Glomerular visceral epithelial cell (primary cell): ENCODE results near the gene FOLR2.
"Not testable (repeated sequence)": the region's sequence is repeated elsewhere in the genome, so short reads cannot be mapped to it uniquely, and the experiment has no call there.

Source experiments
- DNase-seq: peaks from one replicate; pipeline ENCODE4 v3.0.0-alpha.2; 2016; ENCODE audit errors: extremely low spot score

FOLR2 gene

DNA sequence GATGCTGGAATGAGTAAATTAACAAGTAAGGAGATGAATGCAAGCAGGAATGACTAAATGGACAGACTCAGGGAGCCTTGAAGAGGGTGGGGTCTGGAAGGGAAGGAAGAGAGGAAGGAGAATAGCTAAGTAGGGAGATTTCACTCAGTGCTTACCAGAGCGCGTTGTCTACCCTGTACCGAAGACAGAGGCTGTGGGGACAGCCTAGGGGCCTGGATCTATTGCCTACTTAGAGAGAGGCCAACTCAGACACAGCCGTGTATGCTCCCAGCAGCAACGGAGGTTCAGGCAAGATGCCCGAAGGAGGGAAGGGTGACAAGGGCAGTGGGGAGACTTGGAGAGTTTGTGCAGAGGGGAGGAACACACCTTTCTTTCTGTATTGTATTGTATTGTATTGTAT is at the start of gene FOLR2:
Gene FOLR2, plus strand, starts transcription at position 157 of the 400 bp plus-strand sequence. CDS start 1,791 bp downstream, outside the sequence.
- DNase-seq: no peak

GRCh38 chr11:72169046-72169555 is 47.5 kb upstream of the FOLR2 start:
- DNase-seq: not testable (repeated sequence)

DNA sequence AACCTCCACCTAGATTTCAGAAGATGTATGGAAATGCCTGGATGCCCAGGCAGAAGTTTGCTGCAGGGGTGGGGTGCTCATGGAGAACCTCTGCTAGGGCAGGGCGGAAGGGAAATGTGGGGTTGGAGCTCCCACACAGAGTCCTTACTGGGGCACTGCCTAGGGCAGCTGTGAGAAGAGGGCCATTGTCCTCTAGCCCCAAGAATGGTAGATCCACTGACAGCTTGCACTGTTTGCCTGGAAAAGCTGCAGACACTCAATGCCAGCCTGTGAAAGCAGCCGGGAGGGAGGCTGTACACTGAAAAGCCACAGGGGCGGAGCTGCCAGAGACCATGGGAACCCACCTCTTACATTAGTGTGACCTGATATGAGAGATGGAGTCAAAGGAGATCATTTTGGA is 46.8 kb upstream of the FOLR2 start:
- DNase-seq: not testable (repeated sequence)

DNA sequence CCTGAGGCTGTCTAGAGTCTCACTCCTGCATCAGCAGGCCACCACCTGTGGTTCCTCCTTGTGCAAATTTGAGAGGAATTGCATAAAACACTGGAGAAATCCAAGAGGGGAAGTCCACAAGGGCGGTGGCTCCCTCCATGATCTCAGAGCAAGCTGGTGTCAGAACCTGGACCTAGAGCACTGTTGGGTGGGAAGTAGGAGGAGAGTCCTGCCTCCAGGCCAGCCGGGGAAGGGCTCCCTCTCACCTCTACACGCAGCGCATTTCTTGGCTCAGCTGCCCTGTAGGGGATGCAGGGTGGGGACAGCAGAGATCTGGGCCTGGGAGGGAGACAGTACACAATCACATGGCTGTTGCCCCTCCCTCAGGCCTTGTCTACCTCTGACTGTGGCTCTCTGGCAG is 44.6 kb upstream of the FOLR2 start:
- DNase-seq: not testable (repeated sequence)

- DNase-seq: no peak
These were observed 43.3 kb upstream of the FOLR2 start for GRCh38 chr11:72173291-72173690.

- no peak for DNase-seq
These were observed 42.1 kb upstream of the FOLR2 start for GRCh38 chr11:72174302-72175070.

DNA sequence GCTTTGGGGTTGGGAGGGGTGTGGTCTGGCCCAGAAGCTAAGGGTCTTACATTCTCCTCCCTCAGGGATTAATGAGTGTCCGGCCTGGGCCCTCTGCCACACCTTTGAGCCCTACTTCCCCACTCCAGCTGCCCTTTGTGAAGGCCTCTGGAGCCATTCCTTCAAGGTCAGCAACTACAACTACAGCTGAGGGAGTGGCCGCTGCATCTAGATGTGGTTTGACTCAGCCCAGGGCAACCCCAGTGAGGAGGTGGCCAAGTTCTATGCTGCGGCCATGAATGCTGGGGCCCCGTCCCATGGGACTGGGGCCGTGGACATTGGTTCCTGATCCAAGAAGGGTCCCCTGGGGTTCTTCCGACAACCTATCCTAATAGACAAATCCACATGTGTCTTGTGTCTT is 38.9 kb upstream of the FOLR2 start:
- DNase-seq: no peak

DNA sequence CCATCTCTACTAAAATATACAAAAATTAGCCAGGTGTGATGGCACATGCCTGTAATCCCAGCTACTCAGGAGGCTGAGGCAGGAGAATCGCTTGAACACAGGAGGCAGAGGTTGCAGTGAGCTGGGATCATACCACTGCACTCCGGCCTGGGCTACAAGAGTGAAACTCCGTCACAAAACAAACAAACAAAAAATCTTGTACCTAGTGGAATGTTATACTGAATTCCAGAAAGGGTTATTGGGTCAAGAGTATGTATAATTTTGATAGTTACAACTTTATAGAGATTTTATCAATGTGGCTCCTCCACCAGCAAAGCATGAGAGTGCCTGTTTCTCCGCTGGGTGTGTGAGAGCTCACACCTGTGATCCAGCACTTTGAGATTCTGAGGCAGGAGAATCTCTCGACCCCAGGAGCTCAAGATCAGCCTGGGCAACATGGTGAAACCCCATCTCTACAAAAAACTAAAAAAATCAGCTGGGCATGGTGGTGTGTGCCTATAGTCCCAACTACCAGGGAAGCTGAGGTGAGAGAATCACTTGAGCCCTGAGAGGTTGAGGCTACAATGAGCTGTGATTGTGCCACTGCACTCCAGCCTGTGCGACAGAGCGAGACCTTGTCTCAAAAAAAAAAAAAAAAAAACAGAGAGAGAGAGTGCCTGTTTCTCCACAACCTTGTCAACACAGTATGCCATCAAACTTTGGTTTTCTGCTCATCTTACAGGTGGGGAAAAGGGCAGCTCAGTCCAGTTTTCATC is 37.4 kb upstream of the FOLR2 start:
- no peak for DNase-seq

DNA sequence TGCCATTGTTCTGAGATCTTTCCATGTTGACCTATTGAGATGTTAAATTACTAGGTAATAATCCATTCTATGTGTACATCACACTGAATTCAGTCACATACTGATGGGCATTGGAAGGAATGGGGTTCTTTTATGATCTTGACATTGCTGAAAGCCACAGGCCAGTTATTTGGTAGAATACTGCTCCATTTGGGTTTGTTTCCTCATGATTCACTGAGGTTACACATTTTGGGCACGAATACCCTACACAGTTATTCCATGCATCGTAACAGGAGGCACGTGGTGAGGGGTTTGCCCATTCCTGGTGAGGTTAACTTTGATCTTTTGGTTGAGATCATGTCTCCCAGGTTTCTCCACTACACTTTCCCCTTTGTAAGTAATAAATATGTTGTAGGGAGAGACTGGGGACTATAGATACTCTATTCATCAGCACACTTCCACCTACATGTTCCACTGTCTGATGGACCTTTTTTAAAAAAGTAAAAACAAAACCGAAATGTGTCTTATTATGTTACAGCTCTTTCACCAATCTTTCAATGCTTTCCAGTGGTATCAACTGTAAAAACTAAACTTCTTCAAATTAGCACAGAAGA is 36.7 kb upstream of the FOLR2 start:
- peak; percentile 21 for DNase-seq

DNA sequence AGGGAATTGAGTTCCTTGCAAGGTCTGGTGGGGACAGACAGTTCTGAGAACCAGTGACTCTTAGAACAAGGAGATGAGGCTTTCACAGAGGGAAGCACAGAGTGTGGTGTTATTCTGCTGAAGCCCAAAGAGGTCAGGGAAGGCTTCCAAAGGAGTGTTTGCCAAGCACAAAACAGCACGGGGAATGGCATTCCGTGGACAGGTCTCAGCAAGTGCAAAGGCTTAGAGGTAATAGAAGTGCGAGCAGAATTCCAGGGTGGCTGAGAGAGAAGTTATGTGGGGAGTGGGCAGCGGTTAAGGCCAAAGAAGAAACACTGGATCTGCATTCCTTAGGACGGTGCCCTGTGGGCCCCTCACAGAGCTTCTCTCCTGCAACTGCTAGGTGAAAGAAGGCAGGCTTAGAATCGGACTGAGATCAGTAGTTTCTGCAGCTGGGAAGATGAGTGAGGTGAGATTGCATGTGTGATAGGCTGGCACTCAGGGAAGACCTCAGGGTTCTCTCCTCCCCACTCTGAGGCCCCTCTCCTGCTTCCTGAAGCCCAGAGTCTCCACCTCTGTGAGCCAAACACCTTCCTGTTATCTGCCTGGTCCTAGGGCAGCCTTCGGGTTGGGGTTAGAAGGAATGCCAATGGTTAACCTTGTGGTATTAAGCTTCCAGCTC is 35.6 kb upstream of the FOLR2 start:
- peak; percentile 18 for DNase-seq

DNA sequence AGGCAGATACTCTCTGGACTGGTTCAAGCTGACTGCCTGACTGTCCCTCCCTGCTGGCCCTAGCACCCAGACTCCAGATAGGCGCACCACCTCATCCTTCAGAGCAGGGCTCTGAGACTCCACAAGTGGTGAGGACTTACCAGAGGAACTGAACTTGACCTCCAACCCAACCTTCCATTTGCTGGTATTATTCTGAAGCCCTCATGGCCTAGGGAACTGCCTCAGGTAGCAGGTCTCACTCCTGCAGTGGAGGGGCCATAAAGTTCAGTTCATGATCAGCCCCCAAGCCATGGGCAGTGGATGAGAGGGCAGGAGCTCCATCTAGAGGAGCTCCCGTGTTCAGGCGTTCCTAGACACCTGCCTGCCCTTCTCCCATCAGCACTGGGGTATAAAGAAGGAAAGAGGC is 35.0 kb upstream of the FOLR2 start:
- peak; percentile 60 for DNase-seq

- DNase-seq: no peak
These were observed 28.3 kb upstream of the FOLR2 start for GRCh38 chr11:72188267-72188666.

- DNase-seq: peak; percentile 21
These were observed 26.9 kb upstream of the FOLR2 start for GRCh38 chr11:72189455-72190250.

- DNase-seq: no peak
These were observed 25.9 kb upstream of the FOLR2 start for GRCh38 chr11:72190631-72191071.

DNA sequence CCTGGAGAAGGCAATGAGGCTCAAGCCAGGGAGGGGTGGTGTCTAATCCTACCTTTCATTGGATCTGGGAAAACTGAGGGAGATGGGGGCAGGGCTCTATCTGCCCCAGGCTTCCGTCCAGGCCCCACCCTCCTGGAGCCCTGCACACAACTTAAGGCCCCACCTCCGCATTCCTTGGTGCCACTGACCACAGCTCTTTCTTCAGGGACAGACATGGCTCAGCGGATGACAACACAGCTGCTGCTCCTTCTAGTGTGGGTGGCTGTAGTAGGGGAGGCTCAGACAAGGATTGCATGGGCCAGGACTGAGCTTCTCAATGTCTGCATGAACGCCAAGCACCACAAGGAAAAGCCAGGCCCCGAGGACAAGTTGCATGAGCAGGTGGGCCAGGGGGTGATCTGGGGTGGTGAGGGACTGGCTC is 24.6 kb upstream of the FOLR2 start, which contains the start of gene FOLR1:
Gene FOLR1, plus strand, starts transcription at position 180 of the 421 bp plus-strand sequence. Its CDS starts 34 bp downstream, at position 214.
- peak; percentile 33 for DNase-seq

- DNase-seq: no peak
These were observed 20.9 kb upstream of the FOLR2 start for GRCh38 chr11:72195518-72196270.

DNA sequence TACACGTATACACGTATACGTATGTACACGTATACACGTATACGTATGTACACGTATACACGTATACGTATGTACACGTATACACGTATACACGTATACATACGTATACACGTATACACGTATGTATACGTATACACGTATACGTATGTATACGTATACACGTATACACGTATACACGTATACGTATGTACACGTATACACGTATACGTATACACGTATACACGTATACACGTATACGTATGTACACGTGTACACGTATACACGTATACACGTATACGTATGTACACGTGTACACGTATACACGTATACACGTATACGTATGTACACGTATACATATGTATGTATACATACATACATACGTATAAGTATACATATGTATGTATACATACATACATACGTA is 15.1 kb upstream of the FOLR2 start:
- DNase-seq: not testable (repeated sequence)

- DNase-seq: no peak
These were observed 14.0 kb upstream of the FOLR2 start for GRCh38 chr11:72202571-72202970.

GRCh38 chr11:72203163-72203562 is 13.4 kb upstream of the FOLR2 start:
- no peak for DNase-seq

DNA sequence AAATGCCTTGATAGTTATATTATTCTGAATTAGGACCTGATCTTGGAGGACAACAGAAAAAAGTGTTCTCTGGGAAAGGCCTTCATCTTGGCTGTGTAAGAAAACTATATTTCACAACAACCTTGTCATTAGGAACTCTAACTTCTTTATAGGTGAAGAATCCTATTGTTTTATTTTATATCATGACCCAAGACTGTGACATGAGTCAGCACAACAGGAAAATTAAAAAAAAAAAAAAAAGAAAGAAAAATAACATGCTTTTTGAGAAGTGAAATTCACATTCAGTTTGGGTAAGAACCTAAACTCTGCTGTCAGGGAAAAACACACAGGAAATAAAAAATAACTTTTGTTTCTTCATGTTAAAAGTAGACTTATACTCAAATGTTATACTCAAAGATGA is 11.7 kb upstream of the FOLR2 start:
- DNase-seq: no peak
